Vagina (tissue), 2 donors: Measurements from ENCODE around the gene LRRC27. TPM values are rescaled to one million over a fixed set of nuclear protein-coding genes. Genes with fewer than 3 reads are reported as not detected.

ENCODE experiments used
- DNase-seq, 2 donors: peaks; one replicate each; pipeline ENCODE4 v3.0.0-alpha.2; 2017; ENCODE audit errors: extremely low spot score in 2 of 2
- H3K27ac ChIP-seq: fragments of 200-600 bp; sonication (generic); one replicate; pipeline ENCODE4 v1.5.1; 2019
- H3K27me3 ChIP-seq: fragments of 200-600 bp; sonication (generic); one replicate; pipeline ENCODE4 v1.5.1; 2019
- H3K36me3 ChIP-seq, 2 donors: fragments of 200-600 bp; sonication (generic); one replicate each; pipeline ENCODE4 v1.5.1; 2017 to 2019
- H3K4me1 ChIP-seq: fragments of 200-600 bp; sonication (generic); one replicate; pipeline ENCODE4 v1.5.1; 2019
- H3K4me3 ChIP-seq, 2 donors: fragments of 200-600 bp; sonication (generic); 1 replicate in 1 of 2; 2 replicates in 1 of 2; pipeline ENCODE4 v1.5.1; 2016 to 2019
- H3K9me3 ChIP-seq: fragments of 200-600 bp; sonication (generic); one replicate; pipeline ENCODE4 v1.5.1; 2019
- POLR2A ChIP-seq, 2 donors: fragments of 450-650 bp; IDR thresholded peaks; one replicate each; pipeline ENCODE4 v1.6.1; 2017; ENCODE audit warnings: antibody characterized with exemption in 2 of 2, mild to moderate bottlenecking in 2 of 2, moderate library complexity in 2 of 2
- POLR2AphosphoS5 ChIP-seq, 2 donors: sonication (generic); formaldehyde crosslinking; IDR thresholded peaks; one replicate each; pipeline ENCODE4 v1.9.0; 2017; ENCODE audit warnings: antibody characterized with exemption in 2 of 2, mild to moderate bottlenecking in 2 of 2, low read depth in 1 of 2; ENCODE audit not compliant: insufficient read depth in 1 of 2
- intact Hi-C: fragments of 100-400 bp; cut with DNase I; formaldehyde crosslinking; loops from one replicate; pipeline ENCODE4 v1.15.1; 2023
- total RNA-seq: library from RNA; depleted of rRNA; stranded (reverse); fragments of >200 nt; gene quantifications from one replicate; pipeline ENCODE4 v1.2.3, GENCODE V29; 2016
- TF ChIP-seq, protein P1 (sequence below), 3 experiments: fragments of 450-650 bp in 2 of 3; fragments of 200-600 bp in 1 of 3; sonication (generic) in 1 of 3; IDR thresholded peaks; one replicate each; pipeline ENCODE4 v1.5.1; 2017 to 2019; ENCODE audit warnings: antibody characterized with exemption in 3 of 3, mild to moderate bottlenecking in 2 of 3, moderate library complexity in 2 of 3

The LRRC27 gene
- total RNA-seq, 1 donor from 2014 or later: 4.9 TPM

- Histone ChIP-seq H3K9me3 (no peaks in the 10 kb centered on the region), H3K4me1 (no peaks in the 10 kb centered on the region), H3K4me3 (no peak overlapping the region), H3K27ac (peak overlapping the region; percentile 45), H3K27me3 (no peaks in the 10 kb centered on the region), H3K36me3 (no peaks in the 10 kb centered on the region)
- TF ChIP-seq POLR2A (IDR thresholded peaks at IDR 0.05): no peak
- TF ChIP-seq, protein P1, sequence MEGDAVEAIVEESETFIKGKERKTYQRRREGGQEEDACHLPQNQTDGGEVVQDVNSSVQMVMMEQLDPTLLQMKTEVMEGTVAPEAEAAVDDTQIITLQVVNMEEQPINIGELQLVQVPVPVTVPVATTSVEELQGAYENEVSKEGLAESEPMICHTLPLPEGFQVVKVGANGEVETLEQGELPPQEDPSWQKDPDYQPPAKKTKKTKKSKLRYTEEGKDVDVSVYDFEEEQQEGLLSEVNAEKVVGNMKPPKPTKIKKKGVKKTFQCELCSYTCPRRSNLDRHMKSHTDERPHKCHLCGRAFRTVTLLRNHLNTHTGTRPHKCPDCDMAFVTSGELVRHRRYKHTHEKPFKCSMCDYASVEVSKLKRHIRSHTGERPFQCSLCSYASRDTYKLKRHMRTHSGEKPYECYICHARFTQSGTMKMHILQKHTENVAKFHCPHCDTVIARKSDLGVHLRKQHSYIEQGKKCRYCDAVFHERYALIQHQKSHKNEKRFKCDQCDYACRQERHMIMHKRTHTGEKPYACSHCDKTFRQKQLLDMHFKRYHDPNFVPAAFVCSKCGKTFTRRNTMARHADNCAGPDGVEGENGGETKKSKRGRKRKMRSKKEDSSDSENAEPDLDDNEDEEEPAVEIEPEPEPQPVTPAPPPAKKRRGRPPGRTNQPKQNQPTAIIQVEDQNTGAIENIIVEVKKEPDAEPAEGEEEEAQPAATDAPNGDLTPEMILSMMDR (IDR thresholded peaks at IDR 0.05): peak; percentile 30 to 75 (median 60)
- peak in 1 of 2 donors; percentile 29 for TF ChIP-seq POLR2AphosphoS5 (IDR thresholded peaks at IDR 0.05; ENCODE audit: insufficient read depth in 1 of 2, low read depth in 1 of 2)
- DNase-seq: no peak
- intact Hi-C loops: loop anchor here (2.0 kb wide), 1 partner anchor 65 kb away; no protein-coding TSS in a partner anchor
Measured at GRCh38 chr10:132387764-132388210, 55.8 kb downstream of the LRRC27 start.

DNA sequence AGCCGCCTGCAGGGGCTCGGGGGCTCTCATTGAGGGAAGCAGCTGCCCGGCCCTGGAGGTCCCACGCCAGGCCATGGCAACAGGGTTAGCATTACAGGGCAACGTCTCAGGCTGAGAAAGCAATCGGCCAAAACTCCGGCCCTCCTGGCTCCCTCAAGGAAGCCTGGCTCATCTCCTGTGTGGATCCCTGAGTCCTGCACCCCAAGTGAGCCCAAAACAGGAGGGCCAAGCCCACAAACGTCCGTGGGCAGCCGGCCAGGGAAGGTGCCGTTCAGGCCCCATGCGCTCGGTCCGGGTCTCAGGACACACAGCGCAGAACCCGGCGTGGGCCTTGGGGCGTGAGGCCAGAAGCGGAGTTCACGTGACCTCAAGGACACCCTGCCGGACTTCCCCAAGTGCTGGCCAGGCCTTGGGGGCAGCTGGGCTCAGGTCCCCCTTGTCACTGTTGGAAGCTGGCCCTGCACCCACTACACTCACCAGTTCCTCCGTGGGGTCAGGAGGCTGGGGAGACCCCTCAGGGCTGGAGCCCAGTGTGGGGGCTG lies 57.0 kb downstream of the LRRC27 start:
- TF ChIP-seq POLR2A (IDR thresholded peaks at IDR 0.05): no peak
- TF ChIP-seq POLR2AphosphoS5 (IDR thresholded peaks at IDR 0.05; ENCODE audit: insufficient read depth in 1 of 2, low read depth in 1 of 2): peak in 1 of 2 donors; percentile 22
- TF ChIP-seq, protein P1 (IDR thresholded peaks at IDR 0.05): no peak
- H3K4me1 ChIP-seq: no peaks in the 10 kb centered on the region
- intact Hi-C loops: no loop called here
- H3K4me3 ChIP-seq: no peak overlapping the region
- H3K36me3 ChIP-seq: no peaks in the 10 kb centered on the region
- H3K9me3 ChIP-seq: no peaks in the 10 kb centered on the region
- H3K27me3 ChIP-seq: no peaks in the 10 kb centered on the region
- no peak overlapping the region for H3K27ac ChIP-seq
- DNase-seq: no peak

GRCh38 chr10:132389433-132390169 lies 57.6 kb downstream of the LRRC27 start:
- no peak for DNase-seq
- TF ChIP-seq POLR2A (IDR thresholded peaks at IDR 0.05) (no peak), POLR2AphosphoS5 (IDR thresholded peaks at IDR 0.05; ENCODE audit: insufficient read depth in 1 of 2, low read depth in 1 of 2) (no peak)
- TF ChIP-seq, protein P1 (IDR thresholded peaks at IDR 0.05): no peak
- H3K27ac ChIP-seq: no peak overlapping the region
- no peaks in the 10 kb centered on the region for H3K27me3 ChIP-seq
- H3K4me1 ChIP-seq: no peaks in the 10 kb centered on the region
- H3K4me3 ChIP-seq: no peak overlapping the region
- no peaks in the 10 kb centered on the region for H3K36me3 ChIP-seq
- no peaks in the 10 kb centered on the region for H3K9me3 ChIP-seq
- intact Hi-C loops: loop anchor here (10.0 kb wide), 1 partner anchor 245 kb away; no protein-coding TSS in a partner anchor

DNA sequence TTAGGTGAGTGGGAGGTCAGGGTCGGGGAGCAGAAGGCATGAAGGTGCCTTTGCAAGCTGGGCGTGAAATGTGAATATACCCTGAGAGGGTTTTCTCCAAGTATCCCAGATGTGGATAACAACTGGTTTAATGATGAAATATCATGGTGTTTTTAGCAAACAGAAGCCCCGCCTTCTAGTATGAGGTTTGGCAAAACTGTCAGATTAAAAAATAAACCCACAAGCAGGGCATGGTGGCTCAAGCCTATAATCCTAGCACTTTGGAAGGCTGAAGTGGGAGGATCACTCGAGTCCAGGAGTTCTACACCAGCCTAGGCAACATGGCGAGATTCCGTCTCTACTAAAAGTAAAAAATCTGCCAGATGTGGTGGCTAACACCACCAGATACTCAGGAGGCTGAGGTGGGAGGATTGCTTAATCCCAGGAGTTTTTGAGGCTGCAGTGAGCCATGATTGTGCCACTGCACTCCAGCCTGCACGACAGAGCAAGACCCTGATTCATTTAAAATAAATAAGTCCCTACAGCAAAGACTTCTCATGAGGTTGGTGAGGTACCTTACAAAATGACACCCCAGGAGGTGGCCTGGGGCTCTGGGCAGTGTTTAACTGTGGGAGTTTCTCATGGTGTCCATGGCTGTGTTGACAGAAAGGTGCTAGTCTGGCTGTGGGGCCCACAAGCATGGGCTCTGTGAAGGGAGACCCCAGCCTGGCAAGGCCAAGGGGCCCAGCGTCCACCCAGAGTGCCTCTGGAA lies 58.4 kb downstream of the LRRC27 start:
- no peak for DNase-seq
- Histone ChIP-seq H3K4me3 (no peak overlapping the region), H3K27me3 (no peaks in the 10 kb centered on the region)

More for the DNA sequence above, 58.4 kb downstream of the LRRC27 start:
- H3K4me1 ChIP-seq: peaks cover 7% of the 10 kb centered on the region
- H3K36me3 ChIP-seq: no peaks in the 10 kb centered on the region
- intact Hi-C loops: loop anchor here (10.0 kb wide), 1 partner anchor 244 kb away; no protein-coding TSS in a partner anchor
- H3K9me3 ChIP-seq: no peaks in the 10 kb centered on the region
- no peak overlapping the region for H3K27ac ChIP-seq
- TF ChIP-seq POLR2A (IDR thresholded peaks at IDR 0.05) (no peak), POLR2AphosphoS5 (IDR thresholded peaks at IDR 0.05; ENCODE audit: insufficient read depth in 1 of 2, low read depth in 1 of 2) (no peak)
- TF ChIP-seq, protein P1 (IDR thresholded peaks at IDR 0.05): no peak
